GM19324 (cell line): Measurements from ENCODE around the gene GKN2.
"Not testable (repeated sequence)": the region's sequence is repeated elsewhere in the genome, so short reads cannot be mapped to it uniquely, and the experiment has no call there.

Experiments
- ATAC-seq: cut with Tn5 transposase; IDR thresholded peaks from one replicate; pipeline ENCODE4 v1.9.1; 2021; ENCODE audit warnings: mild to moderate bottlenecking, moderate library complexity; ENCODE audit not compliant: unreplicated experiment, low FRiP score

Gene GKN2

DNA sequence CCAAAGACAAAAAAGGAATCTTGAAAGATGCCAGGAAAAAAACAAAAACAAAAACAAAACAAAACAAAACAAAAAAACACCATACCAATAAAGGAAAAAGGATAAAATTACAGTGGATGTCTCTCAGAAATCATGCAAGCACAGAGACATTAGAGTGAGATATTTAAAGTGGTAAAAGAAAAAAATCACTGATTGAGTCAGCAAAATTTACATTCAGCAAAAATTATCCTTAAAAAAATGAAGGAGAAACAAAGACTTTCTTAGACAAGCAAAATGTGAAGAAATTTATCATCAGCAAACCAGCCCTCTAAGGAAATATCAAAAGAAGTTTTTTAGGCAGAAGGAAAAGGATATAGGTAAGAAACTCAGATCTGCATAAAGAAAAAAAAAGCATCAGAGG lies 11.6 kb upstream of the GKN2 start:
- ATAC-seq, result no peak

DNA sequence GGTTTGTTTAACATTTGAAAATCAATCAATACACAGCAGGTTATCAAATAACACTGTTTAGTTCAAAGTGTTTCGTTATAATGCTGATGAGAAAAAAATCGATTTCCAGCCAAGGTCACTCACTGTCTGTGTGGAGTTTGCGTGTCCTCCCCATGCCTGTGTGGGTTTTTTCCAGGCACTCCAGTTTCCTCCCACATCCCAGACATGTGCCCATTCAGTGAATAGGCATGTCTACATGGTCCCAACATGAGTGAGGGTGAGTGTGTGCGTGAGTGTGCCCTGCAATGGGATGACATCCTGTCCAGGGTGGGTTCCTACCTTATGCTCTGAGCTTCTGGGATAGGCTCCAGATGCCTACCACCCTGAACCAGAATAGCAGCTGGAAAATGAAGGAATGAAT lies 8.7 kb upstream of the GKN2 start:
- ATAC-seq, result no peak

DNA sequence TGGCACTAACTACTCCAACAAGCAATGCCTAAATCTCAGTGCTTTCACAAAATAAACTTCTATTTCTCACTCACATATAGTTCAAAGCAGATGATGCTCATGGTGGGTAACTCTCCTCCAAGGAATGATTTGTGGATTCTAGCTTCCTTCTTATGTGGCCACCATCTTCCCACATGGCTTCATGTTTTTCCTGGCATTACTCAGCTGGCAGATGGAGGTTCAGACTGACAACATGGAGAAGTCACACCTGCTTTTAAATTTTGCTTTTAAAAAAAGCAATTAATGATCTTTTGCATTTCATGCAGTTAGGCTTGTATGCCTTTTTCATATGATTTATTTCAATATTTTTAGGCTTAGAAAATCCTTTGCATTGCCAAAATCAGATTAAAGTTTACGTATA lies 6.3 kb upstream of the GKN2 start:
- no peak for ATAC-seq

DNA sequence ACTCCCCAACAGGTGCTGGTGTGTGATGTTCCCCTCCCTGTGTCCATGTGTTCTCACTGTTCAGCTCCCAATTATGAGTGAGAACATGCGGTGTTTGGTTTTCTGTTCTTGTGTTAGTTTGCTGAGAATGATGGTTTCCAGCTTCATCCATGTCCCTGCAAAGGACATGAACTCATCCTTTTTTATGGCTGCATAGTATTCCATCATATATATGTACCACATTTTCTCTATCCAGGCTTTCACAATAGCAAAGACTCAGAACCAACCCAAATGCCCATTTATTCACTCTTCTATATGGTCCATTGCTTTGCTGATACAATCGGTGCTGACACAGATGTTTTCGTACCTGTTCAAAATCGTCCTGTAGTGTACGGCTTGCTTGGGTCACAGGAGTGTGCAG lies 2.7 kb upstream of the GKN2 start:
- ATAC-seq, result not testable (repeated sequence)

DNA sequence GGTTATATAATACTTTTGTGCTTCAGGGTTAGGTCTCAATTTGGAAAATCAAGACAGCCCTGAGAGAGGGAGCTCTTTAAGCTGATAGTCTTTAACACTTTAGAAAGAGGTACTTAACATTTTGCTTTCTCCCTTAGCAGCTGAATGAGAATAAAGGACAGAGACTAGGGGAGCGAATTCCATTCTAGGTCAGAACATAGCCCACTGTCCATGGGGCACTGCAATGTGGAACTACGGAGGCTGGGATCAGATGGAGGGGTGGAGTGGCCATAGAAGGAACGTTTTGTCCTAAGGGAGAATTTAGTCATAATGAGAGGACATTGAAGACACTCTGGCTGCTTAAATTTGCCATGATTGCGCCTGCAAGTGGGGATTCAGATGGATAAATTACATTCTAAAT lies 794 bp downstream of the GKN2 start:
- ATAC-seq, result no peak

DNA sequence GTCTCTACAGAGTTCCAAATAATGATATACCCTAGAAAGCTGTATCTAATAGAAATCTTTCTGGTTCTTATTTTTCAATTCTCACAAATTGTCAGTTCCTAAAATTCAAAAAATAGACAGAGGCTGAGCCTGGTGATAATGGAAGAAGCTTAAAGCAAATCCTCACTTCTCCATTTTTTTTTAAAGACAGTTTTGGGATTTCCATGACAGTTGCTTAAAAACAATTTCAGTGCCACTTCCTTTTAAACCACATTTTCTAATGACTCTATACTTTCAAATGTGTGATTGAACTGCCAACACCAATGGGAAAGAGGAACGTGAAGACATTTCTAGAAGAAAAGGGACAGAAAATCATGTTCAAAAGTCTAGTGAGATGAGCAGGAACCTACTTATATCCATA lies 4.0 kb downstream of the GKN2 start:
- no peak for ATAC-seq

DNA sequence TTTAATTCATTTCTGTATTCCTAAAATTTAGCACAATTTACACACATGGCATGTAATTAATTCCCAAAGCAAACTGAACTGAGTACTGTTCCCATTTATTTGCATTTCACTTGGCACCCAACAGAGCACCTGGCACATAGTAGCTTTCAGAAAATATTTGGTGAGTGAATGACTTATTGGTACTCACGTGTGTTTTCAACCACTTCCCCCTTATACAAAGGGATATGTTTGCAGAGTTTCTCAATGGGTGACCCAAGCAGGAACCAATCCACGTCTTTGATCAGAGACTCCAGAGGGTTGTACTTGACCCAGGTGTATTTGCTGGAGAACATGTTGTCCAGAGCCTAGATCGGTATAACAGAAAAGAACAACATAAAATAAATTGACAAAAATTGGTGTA lies 6.6 kb downstream of the GKN2 start:
- ATAC-seq, result no peak

DNA sequence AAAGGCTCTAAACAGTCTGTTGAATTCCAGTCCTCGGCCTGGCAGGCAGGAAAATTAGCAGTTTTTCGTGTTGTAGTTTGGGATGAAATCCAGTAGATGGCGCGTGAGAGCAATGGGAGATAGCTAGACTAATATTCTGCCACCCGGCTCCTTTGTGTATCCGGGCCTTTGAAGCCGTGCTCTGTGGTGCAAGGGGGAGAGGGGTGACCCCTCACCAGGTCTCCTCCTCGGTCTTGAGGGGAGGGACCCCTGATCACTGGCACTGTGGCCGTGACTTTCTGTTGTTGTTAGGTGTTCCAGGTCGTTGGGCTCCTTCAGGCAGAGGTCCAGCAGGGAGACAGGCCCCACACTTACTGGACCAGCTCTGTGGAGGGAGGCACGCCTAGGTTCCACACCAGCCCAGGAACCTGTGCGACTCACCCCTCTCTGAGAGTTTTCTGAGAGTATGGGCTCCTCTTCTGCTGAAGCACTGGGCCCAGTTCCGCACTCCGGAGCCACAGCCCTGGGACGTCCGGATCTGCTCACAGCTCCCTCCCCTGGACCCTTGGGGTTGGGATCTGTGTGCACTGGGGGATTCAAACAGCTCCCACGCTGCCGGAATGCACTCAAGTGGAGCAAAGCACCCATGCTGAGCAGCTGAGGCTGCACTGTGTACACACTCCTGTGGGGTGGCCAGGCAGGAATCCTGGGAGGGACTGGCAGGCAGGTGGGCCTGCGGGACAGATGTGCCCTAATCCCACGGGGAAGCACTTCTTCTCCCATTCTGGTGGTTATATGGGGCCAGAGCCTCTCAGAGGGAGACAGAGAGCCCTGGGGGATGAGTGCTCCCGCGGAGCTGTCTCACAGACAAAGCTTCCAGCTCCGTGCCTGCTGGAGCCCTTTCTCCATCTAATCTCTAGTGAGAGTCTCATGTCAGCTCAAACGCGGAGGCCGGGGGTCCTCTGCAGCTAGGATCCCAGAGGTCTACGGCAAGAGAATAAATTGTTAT lies 8.8 kb downstream of the GKN2 start:
- no peak for ATAC-seq

DNA sequence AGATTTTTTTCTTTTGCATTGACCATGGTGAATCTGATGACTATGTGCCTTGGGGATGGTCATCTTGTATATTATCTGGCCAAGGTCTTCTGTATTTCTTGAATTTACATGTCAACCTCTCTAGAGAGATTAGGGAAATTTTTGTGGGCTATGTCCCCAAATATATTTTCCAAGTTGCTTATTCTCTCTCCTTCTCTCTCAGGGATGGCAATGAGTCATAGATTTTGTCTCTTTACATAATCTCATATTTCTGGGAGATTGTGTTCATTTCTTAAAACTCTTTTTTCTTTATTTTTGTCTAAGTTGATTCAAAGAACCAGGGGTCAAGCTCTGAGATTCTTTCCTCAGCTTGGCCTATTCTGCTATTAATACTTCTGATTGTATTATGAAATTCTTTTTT lies 9.9 kb downstream of the GKN2 start:
- ATAC-seq, result no peak

DNA sequence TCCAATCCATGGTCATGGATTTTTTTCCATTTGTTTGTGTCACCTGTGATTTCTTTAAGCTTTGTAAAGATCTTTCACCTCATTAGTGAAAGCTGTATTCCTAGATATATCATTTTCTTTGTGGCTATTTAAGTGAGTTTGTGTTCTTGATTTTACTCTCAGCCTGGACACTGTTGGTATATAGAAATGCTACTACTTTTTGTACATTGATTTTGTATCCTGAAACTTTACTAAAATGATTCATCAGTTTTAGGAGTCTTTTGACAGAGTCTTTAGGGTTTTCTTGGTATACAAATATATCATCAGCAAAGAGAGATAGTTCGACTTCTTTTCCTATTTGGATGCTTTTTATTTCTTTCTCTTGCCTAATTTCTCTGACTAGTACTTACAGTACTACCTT lies 12.3 kb downstream of the GKN2 start:
- ATAC-seq, result no peak

DNA sequence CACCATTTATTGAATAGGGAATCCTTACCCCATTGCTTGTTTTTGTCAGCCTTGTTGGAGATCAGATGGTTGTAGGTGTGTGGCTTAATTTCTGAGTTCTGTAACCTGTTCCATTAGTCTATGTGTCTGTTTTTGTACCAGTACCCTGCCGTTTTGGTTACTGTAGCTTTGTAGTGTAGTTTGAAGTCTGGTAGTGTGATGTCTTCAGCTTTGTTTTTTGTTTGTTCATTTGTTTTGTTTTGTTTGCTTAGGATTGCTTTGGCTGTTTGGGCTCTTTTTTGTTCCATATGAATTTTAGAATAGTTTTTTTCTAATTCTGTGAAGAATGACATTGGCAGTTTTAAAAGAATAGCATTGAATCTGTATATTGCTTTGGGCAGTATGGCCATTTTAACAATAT lies 12.7 kb downstream of the GKN2 start:
- no peak for ATAC-seq

DNA sequence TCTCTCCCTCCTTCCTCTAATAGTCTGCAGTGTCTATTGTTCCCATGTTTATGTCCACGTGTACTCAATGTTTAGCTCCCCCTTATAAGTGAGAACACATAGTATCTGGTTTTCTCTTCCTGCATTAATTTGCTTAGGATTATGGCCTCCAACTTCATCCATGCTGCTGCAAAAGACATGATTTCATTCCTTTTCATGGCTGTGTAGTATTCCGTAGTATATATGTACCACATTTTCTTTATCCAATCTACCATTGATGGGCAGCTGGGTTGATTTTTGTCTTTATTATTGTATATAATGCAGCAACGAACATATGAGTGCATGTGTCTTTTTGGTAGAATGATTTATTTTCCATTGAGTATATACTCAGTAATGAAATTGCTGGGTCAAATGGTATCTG lies 13.8 kb downstream of the GKN2 start:
- ATAC-seq, result no peak

DNA sequence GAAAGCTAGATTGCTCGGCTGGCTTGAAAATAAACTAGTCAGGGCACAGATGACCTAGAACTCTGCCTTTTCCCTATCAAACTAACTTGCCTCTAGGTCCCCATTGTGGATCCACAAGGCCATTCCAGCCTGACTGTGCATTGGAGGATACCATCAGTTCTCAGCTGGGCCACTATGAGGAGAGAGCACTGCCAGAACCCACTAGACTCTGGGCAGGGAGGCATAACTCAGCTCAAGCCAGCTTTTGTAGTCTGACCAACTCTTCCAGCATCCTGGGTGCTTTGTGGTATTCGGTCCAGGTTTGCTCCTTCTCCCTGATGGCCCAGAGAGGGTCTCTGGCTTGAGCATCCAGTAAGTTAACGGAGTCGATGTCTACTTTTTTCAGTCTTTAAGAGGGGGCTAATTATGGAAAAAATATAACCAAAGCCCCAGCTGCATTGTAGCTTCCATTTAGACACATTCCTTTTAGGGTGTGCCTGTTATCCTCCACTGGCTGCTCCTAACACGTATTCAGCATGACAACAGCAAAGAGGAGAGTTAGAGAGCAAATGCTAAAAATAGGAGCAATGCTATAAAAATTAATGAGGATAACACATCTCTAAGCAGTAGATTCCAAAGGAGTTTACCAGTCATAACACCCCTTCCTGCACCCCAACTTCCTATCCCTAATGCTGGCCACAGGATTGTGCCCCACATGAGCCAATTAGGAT lies 15.2 kb downstream of the GKN2 start:
- no peak for ATAC-seq

DNA sequence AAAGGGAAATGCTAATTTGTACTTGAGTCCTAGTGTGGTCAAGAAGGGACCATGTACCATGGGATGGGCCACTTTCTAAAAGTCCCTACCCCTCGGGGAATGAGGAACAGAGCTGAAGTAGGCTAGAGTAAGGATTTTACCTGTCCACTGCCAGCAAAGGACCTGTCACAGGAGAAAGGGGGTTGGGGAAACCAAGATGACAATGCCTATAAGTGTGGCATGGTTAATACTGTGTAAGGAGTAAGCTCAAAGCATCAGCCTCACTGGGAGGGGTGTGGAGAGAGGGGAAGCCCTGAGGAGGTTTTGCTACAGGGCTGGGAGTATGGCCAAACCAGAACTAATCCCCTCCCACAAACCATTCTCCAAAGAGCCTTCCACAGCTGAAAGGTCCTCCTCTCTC lies 15.8 kb downstream of the GKN2 start:
- ATAC-seq, result no peak

DNA sequence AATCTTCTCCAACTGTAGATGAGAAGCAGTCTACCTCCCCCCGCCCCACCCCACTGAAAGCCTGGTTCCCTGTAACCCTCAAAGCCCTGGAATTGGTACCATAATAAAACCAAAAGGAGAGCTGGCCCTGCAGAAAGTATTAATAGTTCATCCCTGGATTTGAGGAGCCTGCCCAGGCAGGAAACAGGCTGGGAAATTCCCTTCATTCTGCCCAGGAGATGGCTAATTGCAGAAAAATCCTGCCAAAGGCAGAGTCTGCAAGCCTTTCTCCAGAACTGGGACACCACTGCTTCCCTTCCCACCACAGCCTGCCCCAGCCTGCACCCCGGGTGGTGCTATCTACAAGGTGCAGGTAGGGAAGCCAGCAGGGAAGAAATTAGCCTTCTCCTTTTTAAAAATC lies 16.3 kb downstream of the GKN2 start:
- ATAC-seq, result no peak

DNA sequence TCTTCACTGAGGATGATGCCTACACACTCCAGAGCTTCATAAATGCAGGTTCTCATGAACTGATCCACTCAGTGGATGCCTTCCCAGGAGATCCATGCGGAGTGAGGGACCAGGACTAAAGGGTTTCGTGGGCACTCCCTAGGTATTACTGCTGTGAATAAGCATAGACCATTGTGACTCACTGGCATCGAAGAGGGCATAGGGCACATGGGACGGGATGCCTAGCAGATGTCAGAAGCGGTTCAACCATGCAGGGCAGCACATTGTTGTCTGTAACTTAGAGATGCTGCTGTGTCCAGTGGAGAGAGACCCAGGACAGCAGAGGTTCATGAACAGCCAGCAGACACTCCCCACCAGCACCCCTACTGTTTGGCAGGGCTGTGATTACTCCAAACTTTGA lies 17.2 kb downstream of the GKN2 start:
- ATAC-seq, result no peak

DNA sequence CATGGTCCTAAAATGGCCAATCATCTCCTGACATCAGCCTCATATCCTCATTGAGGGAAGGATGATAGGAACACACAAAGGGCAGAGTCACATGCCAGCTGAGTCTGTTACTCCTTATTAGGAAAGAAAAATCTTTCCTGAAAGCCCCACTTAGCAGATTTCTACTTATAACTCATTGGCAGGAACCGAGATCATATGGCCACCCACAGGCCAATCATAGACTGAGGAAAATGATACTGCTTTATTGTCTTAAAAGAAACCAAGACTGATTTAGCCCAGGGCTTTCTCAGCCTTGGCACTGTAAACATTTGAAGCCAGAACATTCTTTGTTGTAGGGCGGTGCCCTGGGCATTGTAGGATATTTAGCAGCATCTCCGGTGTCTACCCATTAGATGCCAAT lies 18.7 kb downstream of the GKN2 start:
- ATAC-seq, result no peak

DNA sequence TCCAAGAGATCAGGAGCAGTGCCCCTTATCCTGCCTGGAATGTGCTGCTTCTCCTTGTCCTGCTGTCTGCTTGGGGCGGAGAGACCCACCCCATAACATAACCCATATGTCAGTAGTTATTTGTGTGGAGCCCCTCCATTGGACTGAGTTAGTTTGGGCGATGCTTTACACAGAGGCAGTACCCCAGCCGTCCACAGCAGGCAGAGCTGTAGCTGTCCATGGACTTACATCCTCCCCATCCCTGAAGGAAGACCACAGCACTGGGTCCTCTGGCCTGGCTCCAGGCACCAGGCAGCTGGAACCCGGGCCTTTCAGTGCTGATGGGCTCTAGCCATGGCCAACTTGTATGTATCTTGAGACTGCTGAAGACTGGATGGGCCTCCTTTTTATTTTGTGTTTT lies 20.3 kb downstream of the GKN2 start:
- ATAC-seq, result no peak

DNA sequence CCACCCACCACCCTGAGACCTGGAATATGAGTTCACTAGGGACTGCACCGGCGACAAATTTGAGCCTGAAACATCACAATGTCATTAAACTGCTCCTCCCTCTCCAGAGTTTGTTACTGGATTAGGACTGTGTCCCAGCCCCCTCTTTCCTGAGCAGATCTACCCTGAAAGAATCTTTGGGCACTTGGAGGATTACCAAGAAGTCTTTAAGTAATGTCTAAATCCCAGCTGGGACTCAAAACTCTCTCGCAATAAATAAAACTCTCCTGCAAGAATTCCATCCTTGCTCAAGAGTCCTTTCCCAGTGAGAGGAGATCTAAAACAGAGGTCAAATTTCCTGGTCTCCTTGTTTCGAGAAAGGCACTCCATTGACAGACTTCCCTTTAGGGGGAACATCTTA lies 20.9 kb downstream of the GKN2 start:
- ATAC-seq, result no peak

DNA sequence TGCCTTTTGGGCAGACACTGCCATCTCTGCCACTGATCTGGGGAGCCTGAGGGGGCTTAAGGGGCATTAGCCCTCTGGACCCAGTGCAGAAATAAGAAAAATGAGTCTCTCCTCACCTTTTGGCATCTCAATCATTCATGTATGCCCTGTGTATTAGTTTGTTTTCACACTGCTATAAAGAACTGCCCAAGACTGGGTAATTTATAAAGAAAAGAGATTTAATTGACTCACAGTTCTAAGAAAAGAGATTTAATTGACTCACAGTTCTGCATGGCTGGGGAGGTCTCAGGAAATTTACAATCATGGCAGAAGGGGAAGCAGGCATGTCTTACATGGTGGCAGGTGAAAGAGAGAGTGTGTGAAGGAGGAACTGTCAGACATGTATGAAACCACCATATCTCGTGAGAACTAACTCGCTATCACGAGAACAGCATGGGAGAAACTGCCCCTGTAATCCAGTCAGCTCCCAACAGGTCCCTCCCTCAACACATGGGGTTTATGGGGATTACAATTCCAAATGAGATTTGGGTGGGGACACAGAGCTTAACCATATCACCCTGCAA lies 21.5 kb downstream of the GKN2 start:
- no peak for ATAC-seq

DNA sequence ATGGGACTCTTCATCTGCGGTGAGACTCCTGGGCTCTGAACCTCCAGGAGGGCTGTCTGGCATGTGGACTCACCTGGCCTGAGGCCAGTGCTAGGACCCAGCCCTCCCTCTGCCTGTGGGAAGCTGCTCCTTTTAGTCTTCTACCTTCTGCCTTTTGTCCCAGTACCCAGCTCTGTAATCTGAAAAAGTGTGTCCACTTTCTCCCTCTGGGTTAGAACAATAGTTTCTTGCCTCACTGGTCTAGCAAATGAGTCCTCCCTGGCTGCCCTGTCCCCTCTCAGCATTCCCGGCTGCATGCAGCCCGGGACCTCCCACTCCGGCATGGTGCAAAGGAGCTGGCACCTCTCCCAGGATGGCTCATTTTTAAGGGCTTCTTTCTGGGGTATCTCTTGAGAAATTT lies 25.9 kb downstream of the GKN2 start:
- ATAC-seq, result no peak
